HEK293T (cell line): Measurements from ENCODE around the gene SERPIND1.

Experiments used
- CTCF ChIA-PET: fragments of 350-600 bp; formaldehyde crosslinking; extraction: SDS; loops from one replicate; lab custom pipeline; 2021; ENCODE audit warnings: antibody characterized with exemption, inconsistent platforms; lab: Yijun Ruan, JAX
- POLR2A ChIA-PET: fragments of 350-600 bp; formaldehyde crosslinking; extraction: SDS; loops from one replicate; lab custom pipeline; 2020; ENCODE audit warnings: antibody characterized with exemption, inconsistent platforms; lab: Yijun Ruan, JAX
- DNase-seq: peaks from one replicate; pipeline ENCODE4 v3.0.0; 2012; ENCODE audit warnings: mixed read lengths; ENCODE audit errors: extremely low spot score
- ARNT ChIP-seq: fragments of 450-650 bp; IDR thresholded peaks from 2 replicates; pipeline ENCODE4 v1.6.1; 2017; ENCODE audit warnings: mild to moderate bottlenecking
- BHLHE40 ChIP-seq: fragments of 450-650 bp; IDR thresholded peaks from 2 replicates; pipeline ENCODE4 v1.6.1; 2016; ENCODE audit warnings: mild to moderate bottlenecking, moderate library complexity, borderline replicate concordance
- CTBP1 ChIP-seq: fragments of 450-650 bp; IDR thresholded peaks from 2 replicates; pipeline ENCODE4 v1.6.1; 2016; ENCODE audit warnings: borderline replicate concordance
- ELF4 ChIP-seq: fragments of 450-650 bp; IDR thresholded peaks from 2 replicates; pipeline ENCODE4 v1.6.1; 2017; ENCODE audit warnings: antibody characterized with exemption
- FOXA1 ChIP-seq: fragments of 450-650 bp; IDR thresholded peaks from 2 replicates; pipeline ENCODE4 v1.6.1; 2016; ENCODE audit warnings: mild to moderate bottlenecking
- FOXK2 ChIP-seq: fragments of 450-650 bp; IDR thresholded peaks from 2 replicates; pipeline ENCODE4 v1.6.1; 2016; ENCODE audit warnings: mild to moderate bottlenecking
- FOXM1 ChIP-seq: fragments of 450-650 bp; IDR thresholded peaks from 2 replicates; pipeline ENCODE4 v1.6.1; 2017; ENCODE audit warnings: mild to moderate bottlenecking, borderline replicate concordance
- HDGF ChIP-seq: fragments of 450-650 bp; IDR thresholded peaks from 2 replicates; pipeline ENCODE4 v1.6.1; 2017; ENCODE audit warnings: antibody characterized with exemption, borderline replicate concordance
- L3MBTL2 ChIP-seq: fragments of 450-650 bp; conservative IDR thresholded peaks from 2 replicates; pipeline ENCODE4 v1.6.1; 2016; ENCODE audit warnings: mild to moderate bottlenecking
- LEF1 ChIP-seq: fragments of 450-650 bp; IDR thresholded peaks from 2 replicates; pipeline ENCODE4 v1.6.1; 2017; ENCODE audit warnings: mild to moderate bottlenecking, borderline replicate concordance
- NFRKB ChIP-seq: fragments of 450-650 bp; IDR thresholded peaks from 2 replicates; pipeline ENCODE4 v1.6.1; 2016; ENCODE audit warnings: mild to moderate bottlenecking, moderate library complexity
- SP1 ChIP-seq: fragments of 450-650 bp; IDR thresholded peaks from 2 replicates; pipeline ENCODE4 v1.6.1; 2017
- SUZ12 ChIP-seq: fragments of 450-650 bp; IDR thresholded peaks from 2 replicates; pipeline ENCODE4 v1.6.1; 2016; ENCODE audit warnings: mild to moderate bottlenecking
- TARDBP ChIP-seq: fragments of 450-650 bp; IDR thresholded peaks from 2 replicates; pipeline ENCODE4 v1.6.1; 2016
- ZNF384 ChIP-seq: fragments of 450-650 bp; IDR thresholded peaks from 2 replicates; pipeline ENCODE4 v1.6.1; 2016
- TF ChIP-seq, protein P1 (sequence below): fragments of 450-650 bp; IDR thresholded peaks from 2 replicates; pipeline ENCODE4 v1.6.1; 2016

The SERPIND1 gene

DNA sequence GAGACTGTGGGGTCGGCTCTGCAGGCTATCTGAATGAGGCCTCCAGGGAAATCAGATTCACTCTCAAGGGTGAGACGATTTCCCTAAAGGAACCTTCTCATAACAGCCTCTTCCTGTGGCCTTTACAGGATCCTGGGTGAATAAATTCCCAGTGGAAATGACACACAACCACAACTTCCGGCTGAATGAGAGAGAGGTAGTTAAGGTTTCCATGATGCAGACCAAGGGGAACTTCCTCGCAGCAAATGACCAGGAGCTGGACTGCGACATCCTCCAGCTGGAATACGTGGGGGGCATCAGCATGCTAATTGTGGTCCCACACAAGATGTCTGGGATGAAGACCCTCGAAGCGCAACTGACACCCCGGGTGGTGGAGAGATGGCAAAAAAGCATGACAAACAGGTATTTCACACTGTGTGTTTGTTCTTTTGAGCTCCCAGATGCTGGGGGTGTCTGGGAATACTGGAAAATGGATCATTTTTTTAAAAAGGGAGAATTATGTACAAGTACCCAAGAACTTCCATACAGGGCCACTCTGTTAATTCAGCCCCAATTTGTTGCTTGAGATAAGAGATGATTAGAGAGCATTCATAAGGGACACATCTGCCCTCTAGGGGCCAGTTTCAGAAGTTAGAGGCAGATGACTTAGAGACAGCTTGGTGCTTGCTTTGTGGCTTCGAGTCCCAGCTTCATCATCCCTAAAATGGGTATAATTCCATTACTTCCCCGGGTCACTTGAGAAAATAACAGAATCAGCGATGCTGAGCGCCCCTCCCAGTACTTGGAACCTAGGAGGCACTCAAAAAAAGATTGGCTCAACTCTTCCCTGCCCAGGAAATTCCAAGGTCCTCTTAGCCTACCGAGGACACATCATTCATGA, 10.2 kb downstream of the SERPIND1 start:
- ChIA-PET POLR2A (no interaction called here), CTCF (interaction anchor here (0.6 to 1.6 kb wide), 8 partner anchors 9 to 42 kb away, joined by 3 to 8 read pairs (median 4); partner anchors contain the start of gene SERPIND1)
- DNase-seq = peak; percentile 73
- TF ChIP-seq ELF4 = no peak
- no peak for TF ChIP-seq ZNF384
- no peak for TF ChIP-seq NFRKB
- TF ChIP-seq SP1 = no peak
- TF ChIP-seq FOXM1 = no peak
- TF ChIP-seq CTBP1 = no peak
- TF ChIP-seq SUZ12 = no peak
- TF ChIP-seq ARNT = no peak
- TF ChIP-seq TARDBP = no peak
- TF ChIP-seq FOXK2 = no peak
- TF ChIP-seq L3MBTL2 = no peak
- TF ChIP-seq HDGF = no peak
- TF ChIP-seq, protein P1, sequence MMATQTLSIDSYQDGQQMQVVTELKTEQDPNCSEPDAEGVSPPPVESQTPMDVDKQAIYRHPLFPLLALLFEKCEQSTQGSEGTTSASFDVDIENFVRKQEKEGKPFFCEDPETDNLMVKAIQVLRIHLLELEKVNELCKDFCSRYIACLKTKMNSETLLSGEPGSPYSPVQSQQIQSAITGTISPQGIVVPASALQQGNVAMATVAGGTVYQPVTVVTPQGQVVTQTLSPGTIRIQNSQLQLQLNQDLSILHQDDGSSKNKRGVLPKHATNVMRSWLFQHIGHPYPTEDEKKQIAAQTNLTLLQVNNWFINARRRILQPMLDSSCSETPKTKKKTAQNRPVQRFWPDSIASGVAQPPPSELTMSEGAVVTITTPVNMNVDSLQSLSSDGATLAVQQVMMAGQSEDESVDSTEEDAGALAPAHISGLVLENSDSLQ = no peak
- no peak for TF ChIP-seq LEF1
- TF ChIP-seq FOXA1 = no peak
- no peak for TF ChIP-seq BHLHE40

DNA sequence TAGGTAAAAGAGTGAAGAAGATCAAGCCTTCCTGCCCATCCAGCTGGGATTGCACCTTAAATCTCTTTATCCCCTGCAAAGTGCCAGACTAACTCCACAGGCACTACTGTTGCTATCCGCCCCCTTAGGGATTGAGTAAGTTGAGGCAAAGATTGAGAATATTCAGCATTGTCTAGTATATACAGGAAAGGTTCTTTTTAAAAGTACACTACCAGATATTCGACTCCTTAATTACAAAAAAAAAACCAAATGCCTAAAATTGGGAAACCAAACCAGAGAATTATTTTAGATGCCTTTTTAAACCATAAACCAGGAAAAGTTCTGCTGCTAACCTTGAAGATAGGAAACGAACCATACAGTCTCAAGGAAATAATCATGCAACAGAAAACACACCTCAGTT, 11.5 kb downstream of the SERPIND1 start:
- no peak for DNase-seq
- POLR2A ChIA-PET = no interaction called here
- CTCF ChIA-PET = interaction anchor here (0.6 kb wide), 2 partner anchors 18 to 159 kb away, joined by 3 read pairs; no protein-coding TSS in a partner anchor
- TF ChIP-seq LEF1 = no peak
- TF ChIP-seq SUZ12 = no peak
- TF ChIP-seq ELF4 = no peak
- no peak for TF ChIP-seq FOXA1

DNA sequence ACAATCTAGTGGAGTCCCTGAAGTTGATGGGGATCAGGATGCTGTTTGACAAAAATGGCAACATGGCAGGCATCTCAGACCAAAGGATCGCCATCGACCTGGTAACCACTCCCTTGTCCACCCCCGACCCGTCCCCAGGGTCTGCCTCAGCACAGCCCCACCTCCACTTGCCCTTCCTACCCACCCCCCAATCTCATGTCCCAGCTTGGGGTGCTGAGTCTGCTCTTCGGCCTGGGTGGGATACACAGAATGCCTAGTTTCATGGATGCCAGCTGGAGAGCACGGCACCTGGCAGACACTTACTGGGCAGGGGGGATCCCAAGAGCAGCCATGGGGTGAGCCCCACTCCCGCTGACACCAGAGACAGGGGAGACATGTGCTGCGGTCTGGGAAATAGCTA, 12.1 kb downstream of the SERPIND1 start:
- POLR2A ChIA-PET = no interaction called here

DNA sequence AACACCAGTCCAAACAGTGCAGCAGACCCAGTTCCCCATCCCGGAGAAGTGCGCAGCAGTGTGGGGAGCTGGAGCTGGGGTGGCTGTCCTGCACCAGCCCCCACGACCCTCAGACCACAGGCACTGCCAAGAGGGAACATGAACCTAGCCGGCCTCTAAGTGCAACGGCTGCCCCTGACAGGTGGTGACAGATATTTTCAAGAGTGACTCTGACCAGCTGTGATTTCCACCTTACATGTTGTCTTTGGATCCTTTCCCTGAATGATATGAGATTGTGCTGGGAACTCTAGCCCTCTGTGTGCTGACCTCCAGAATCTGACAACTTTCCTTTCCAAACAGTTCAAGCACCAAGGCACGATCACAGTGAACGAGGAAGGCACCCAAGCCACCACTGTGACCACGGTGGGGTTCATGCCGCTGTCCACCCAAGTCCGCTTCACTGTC, 12.6 kb downstream of the SERPIND1 start:
- TF ChIP-seq ELF4 (no peak), FOXA1 (no peak), SP1 (no peak), FOXK2 (no peak), TARDBP (no peak), L3MBTL2 (no peak), ZNF384 (no peak), SUZ12 (no peak), ARNT (no peak), NFRKB (no peak), FOXM1 (no peak), LEF1 (no peak)
- TF ChIP-seq, protein P1 = no peak
- POLR2A ChIA-PET = no interaction called here
- no peak for DNase-seq
- CTCF ChIA-PET = no interaction called here

More for the DNA sequence above, 12.1 kb downstream of the SERPIND1 start:
- CTCF ChIA-PET = no interaction called here
- no peak for DNase-seq
- TF ChIP-seq CTBP1 = no peak
- no peak for TF ChIP-seq FOXM1
- no peak for TF ChIP-seq FOXK2
- TF ChIP-seq BHLHE40 = no peak
- no peak for TF ChIP-seq ZNF384
- TF ChIP-seq, protein P1 = no peak
- no peak for TF ChIP-seq L3MBTL2
- no peak for TF ChIP-seq HDGF
- no peak for TF ChIP-seq SP1
- TF ChIP-seq ELF4 = no peak
- no peak for TF ChIP-seq SUZ12
- no peak for TF ChIP-seq ARNT
- TF ChIP-seq FOXA1 = no peak
- no peak for TF ChIP-seq LEF1
- TF ChIP-seq TARDBP = no peak

DNA sequence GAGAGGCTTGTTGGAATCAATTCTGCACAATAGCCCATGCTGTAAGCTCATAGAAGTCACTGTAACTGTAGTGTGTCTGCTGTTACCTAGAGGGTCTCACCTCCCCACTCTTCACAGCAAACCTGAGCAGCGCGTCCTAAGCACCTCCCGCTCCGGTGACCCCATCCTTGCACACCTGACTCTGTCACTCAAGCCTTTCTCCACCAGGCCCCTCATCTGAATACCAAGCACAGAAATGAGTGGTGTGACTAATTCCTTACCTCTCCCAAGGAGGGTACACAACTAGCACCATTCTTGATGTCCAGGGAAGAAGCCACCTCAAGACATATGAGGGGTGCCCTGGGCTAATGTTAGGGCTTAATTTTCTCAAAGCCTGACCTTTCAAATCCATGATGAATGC, 13.3 kb downstream of the SERPIND1 start:
- no peak for DNase-seq
- TF ChIP-seq HDGF (no peak), CTBP1 (no peak), ELF4 (no peak), FOXM1 (no peak), NFRKB (no peak), FOXK2 (no peak), ARNT (no peak), TARDBP (no peak), L3MBTL2 (no peak)
- TF ChIP-seq, protein P1 = no peak
- CTCF ChIA-PET = interaction anchor here (1.1 kb wide), 1 partner anchor 10 kb away, joined by 4 read pairs; no protein-coding TSS in a partner anchor
- POLR2A ChIA-PET = no interaction called here
